SK-N-SH (cell line): Measurements from ENCODE around the gene COIL. TPM values are rescaled to one million over a fixed set of nuclear protein-coding genes. Genes with fewer than 3 reads are reported as not detected.

Experiments used
- CTCF ChIA-PET: fragments of 300-600, 350-600 bp; formaldehyde crosslinking; extraction: SDS; loops from one replicate; lab custom pipeline; 2021; lab: Yijun Ruan, JAX
- POLR2A ChIA-PET: fragments of 350-600 bp; sonication (Branson Sonifier 250); formaldehyde crosslinking; extraction: SDS; loops from one replicate; lab custom pipeline; 2020; ENCODE audit warnings: antibody characterized with exemption, inconsistent platforms; lab: Yijun Ruan, JAX
- DNase-seq: peaks from one replicate; pipeline ENCODE4 v3.0.0; 2012
- H2AFZ ChIP-seq: fragments of 200-600 bp; sonication (generic); 2 replicates; pipeline ENCODE4 v1.8.1; 2016; ENCODE audit warnings: antibody characterized with exemption, mild to moderate bottlenecking, low read depth
- H3F3A ChIP-seq: fragments of 200-600 bp; sonication (generic); replicated peaks from 2 replicates; pipeline ENCODE3; 2016; ENCODE audit warnings: antibody characterized with exemption, mild to moderate bottlenecking; ENCODE audit not compliant: insufficient read depth
- H3K27ac ChIP-seq, 2 experiments: fragments of 200-500 bp in 1 of 2; fragments of 200-600 bp in 1 of 2; sonication (Bioruptor generic) in 1 of 2; sonication (generic), shearing (Covaris generic) in 1 of 2; 2 replicates each; pipeline versions ENCODE4 v1.5.1 to v1.6.1; 2014 to 2016; ENCODE audit warnings: low read depth in 2 of 2, inconsistent platforms in 1 of 2, low read length in 1 of 2, mild to moderate bottlenecking in 1 of 2, mixed read lengths in 1 of 2
- H3K27me3 ChIP-seq: fragments of 200-600 bp; sonication (generic), shearing (Covaris generic); 2 replicates; pipeline ENCODE4 v1.6.1; 2016; ENCODE audit warnings: mixed run types; ENCODE audit not compliant: insufficient read depth
- H3K36me3 ChIP-seq, 2 experiments: fragments of 200-500 bp in 1 of 2; fragments of 200-600 bp in 1 of 2; sonication (Bioruptor generic) in 1 of 2; sonication (generic) in 1 of 2; replicated peaks in 1 of 2; 2 replicates each; pipeline versions ENCODE3 to v1.5.1; 2014 to 2016; ENCODE audit warnings: low read length in 1 of 2, mild to moderate bottlenecking in 1 of 2; ENCODE audit not compliant: insufficient read depth in 2 of 2, control insufficient read depth in 1 of 2
- H3K4me1 ChIP-seq, 2 experiments: fragments of 200-500 bp in 1 of 2; fragments of 200-600 bp in 1 of 2; sonication (Bioruptor generic) in 1 of 2; sonication (generic), shearing (Covaris generic) in 1 of 2; 2 replicates each; pipeline versions ENCODE4 v1.5.1 to v1.6.1; 2014 to 2016; ENCODE audit warnings: low read depth in 1 of 2, low read length in 1 of 2, mixed run types in 1 of 2; ENCODE audit not compliant: insufficient read depth in 2 of 2, control insufficient read depth in 1 of 2
- H3K4me2 ChIP-seq: fragments of 200-600 bp; sonication (generic), shearing (Covaris generic); 2 replicates; pipeline ENCODE4 v1.6.1; 2017; ENCODE audit warnings: mixed run types
- H3K4me3 ChIP-seq, 2 experiments: fragments of 200-500 bp in 1 of 2; fragments of 200-600 bp in 1 of 2; sonication (Bioruptor generic) in 1 of 2; sonication (generic), shearing (Covaris generic) in 1 of 2; 2 replicates each; pipeline versions ENCODE4 v1.5.1 to v1.8.1; 2014 to 2016; ENCODE audit warnings: low read depth in 2 of 2, inconsistent platforms in 1 of 2, low read length in 1 of 2, mild to moderate bottlenecking in 1 of 2, mixed read lengths in 1 of 2, moderate library complexity in 1 of 2
- H3K79me2 ChIP-seq: fragments of 200-600 bp; sonication (generic); 2 replicates; pipeline ENCODE4 v1.8.1; 2017; ENCODE audit warnings: mild to moderate bottlenecking; ENCODE audit not compliant: insufficient read depth
- H3K9ac ChIP-seq: fragments of 200-600 bp; sonication (generic); 2 replicates; pipeline ENCODE4 v1.6.1; 2017; ENCODE audit warnings: mixed run types
- H3K9me2 ChIP-seq: fragments of 200-600 bp; sonication (generic); 2 replicates; pipeline ENCODE4 v1.6.1; 2017; ENCODE audit warnings: mixed run types
- H3K9me3 ChIP-seq: fragments of 200-600 bp; sonication (generic); 2 replicates; pipeline ENCODE4 v1.6.1; 2017; ENCODE audit warnings: mixed run types, mild to moderate bottlenecking, moderate library complexity
- H4K20me1 ChIP-seq: fragments of 200-600 bp; sonication (generic); 2 replicates; pipeline ENCODE4 v1.6.1; 2017; ENCODE audit warnings: mild to moderate bottlenecking, mixed run types; ENCODE audit not compliant: insufficient read depth
- EP300 ChIP-seq, 2 experiments: IDR thresholded peaks; 2 replicates each; pipeline versions ENCODE4 v1.4.0 to v1.6.1; 2012; ENCODE audit warnings: borderline replicate concordance in 1 of 2, low read depth in 1 of 2, low read length in 1 of 2
- EZH2phosphoT487 ChIP-seq: fragments of 200-600 bp; sonication (generic); IDR thresholded peaks from 2 replicates; pipeline ENCODE4 v1.6.1; 2017; ENCODE audit warnings: low read depth, mixed run types, mild to moderate bottlenecking, antibody characterized with exemption, moderate library complexity, borderline replicate concordance
- GABPA ChIP-seq: IDR thresholded peaks from 2 replicates; pipeline ENCODE4 v1.4.0; 2012; ENCODE audit warnings: low read depth, mild to moderate bottlenecking
- GATA2 ChIP-seq: sonication (generic); formaldehyde crosslinking; IDR thresholded peaks from 2 replicates; pipeline ENCODE4 v1.5.0; 2020; ENCODE audit warnings: mild to moderate bottlenecking, missing genetic modification reagents
- MAX ChIP-seq: IDR thresholded peaks from 2 replicates; pipeline ENCODE4 v1.4.0; 2012; ENCODE audit warnings: low read depth
- MEF2A ChIP-seq: IDR thresholded peaks from 2 replicates; pipeline ENCODE4 v1.4.0; 2012; ENCODE audit warnings: low read depth, borderline replicate concordance
- MXI1 ChIP-seq: IDR thresholded peaks from 2 replicates; pipeline ENCODE4 v1.6.1; 2012; ENCODE audit warnings: mild to moderate bottlenecking, low read depth, low read length, improper control_type of control experiment
- POLR2AphosphoS5 ChIP-seq: IDR thresholded peaks from 2 replicates; pipeline ENCODE4 v1.6.1; 2012; ENCODE audit warnings: low read depth, low read length
- RCOR1 ChIP-seq: fragments of 150-350 bp; IDR thresholded peaks from 2 replicates; pipeline ENCODE4 v1.6.1; 2017; ENCODE audit warnings: antibody characterized with exemption, low read length
- RFX5 ChIP-seq: IDR thresholded peaks from 2 replicates; pipeline ENCODE4 v1.6.1; 2012; ENCODE audit warnings: mild to moderate bottlenecking, improper control_type of control experiment, low read length
- RXRA ChIP-seq: IDR thresholded peaks from 2 replicates; pipeline ENCODE4 v1.4.0; 2012; ENCODE audit warnings: low read depth, mild to moderate bottlenecking, borderline replicate concordance
- SIN3A ChIP-seq: IDR thresholded peaks from 2 replicates; pipeline ENCODE4 v1.6.1; 2012; ENCODE audit warnings: low read depth, mild to moderate bottlenecking, low read length, moderate library complexity, borderline replicate concordance
- TEAD4 ChIP-seq: IDR thresholded peaks from 2 replicates; pipeline ENCODE4 v1.4.0; 2012; ENCODE audit warnings: mild to moderate bottlenecking, borderline replicate concordance; ENCODE audit not compliant: insufficient read depth
- USF2 ChIP-seq: fragments of 150-350 bp; IDR thresholded peaks from 2 replicates; pipeline ENCODE4 v1.6.1; 2017; ENCODE audit warnings: antibody characterized with exemption, low read length, low read depth, borderline replicate concordance
- WGBS: methylation state at CpG from one replicate; pipeline ENCODE4 v1.1.6; 2017; ENCODE audit warnings: low lambda C conversion rate; 5-methylcytosine and 5-hydroxymethylcytosine counted together
- polyA plus RNA-seq, 3 experiments: library from polyadenylated mRNA; depleted of rRNA; stranded (reverse); fragments of >200 nt; gene quantifications; 2 replicates each; pipeline ENCODE4 v1.2.3, GENCODE V29; 2012
- TF ChIP-seq, protein P1 (sequence below): IDR thresholded peaks from 2 replicates; pipeline ENCODE4; 2012
- TF ChIP-seq, protein P2 (sequence below): IDR thresholded peaks from 2 replicates; pipeline ENCODE4 v1.6.1; 2012; ENCODE audit warnings: mild to moderate bottlenecking, low read depth, low read length, moderate library complexity
- TF ChIP-seq, protein P3 (sequence below): fragments of 150-350 bp; IDR thresholded peaks from 2 replicates; pipeline ENCODE4 v1.6.1; 2016; ENCODE audit warnings: mild to moderate bottlenecking, low read depth, low read length

COIL gene
- polyA plus RNA-seq, 1 of the 3 experiments (the other 2 are of a cell fraction): 3.9 TPM

- Histone ChIP-seq H3F3A (no peaks in the 10 kb centered on the region), H3K4me3 (no peak overlapping the region), H3K9ac (no peak overlapping the region), H3K9me3 (no peaks in the 10 kb centered on the region), H2AFZ (no peak overlapping the region), H4K20me1 (no peaks in the 10 kb centered on the region), H3K79me2 (peaks cover 80% of the 10 kb centered on the region), H3K9me2 (no peaks in the 10 kb centered on the region), H3K27me3 (no peaks in the 10 kb centered on the region), H3K27ac (no peak overlapping the region), H3K36me3 (peaks cover 0 to 6% of the 10 kb centered on the region in 2 experiments), H3K4me2 (no peak overlapping the region), H3K4me1 (peaks cover 4 to 10% of the 10 kb centered on the region in 2 experiments; a peak in 3 of 4 replicates)
- TF ChIP-seq MAX: no peak
- TF ChIP-seq TEAD4: no peak
- ChIA-PET POLR2A (no interaction called here), CTCF (interaction anchor here (0.7 to 1.8 kb wide), 3 partner anchors 128 to 141 kb away, joined by 3 to 6 read pairs (median 3); no protein-coding TSS in a partner anchor)
- no peak for DNase-seq
- WGBS: 93% methylated on average over 5 of the region's 5 CpGs
Measured at GRCh38 chr17:56956992-56957391, 3.9 kb downstream of the COIL start.

GRCh38 chr17:56949595-56949994 is 11.3 kb downstream of the COIL start:
- no peak for DNase-seq
- peaks cover 32 to 48% of the 10 kb centered on the region in 2 experiments for H3K36me3 ChIP-seq
- no peak overlapping the region for H3K9ac ChIP-seq
- no peaks in the 10 kb centered on the region for H3F3A ChIP-seq
- ChIA-PET POLR2A (no interaction called here), CTCF (interaction anchor here (0.9 to 1.4 kb wide), 4 partner anchors 10 to 130 kb away, joined by 3 to 7 read pairs (median 4); partner anchors contain the start of gene COIL)
- 99% methylated on average over 3 of the region's 3 CpGs for WGBS
- H3K4me1 ChIP-seq: no peaks in the 10 kb centered on the region; a peak in 1 of 4 replicates
- H3K9me2 ChIP-seq: no peaks in the 10 kb centered on the region; the same call in 1 of the 2 replicates
- no peaks in the 10 kb centered on the region for H3K9me3 ChIP-seq
- peaks cover 38% of the 10 kb centered on the region; the same call in 1 of the 2 replicates for H3K79me2 ChIP-seq
- no peaks in the 10 kb centered on the region for H3K27me3 ChIP-seq
- H3K4me2 ChIP-seq: no peak overlapping the region
- H3K27ac ChIP-seq: no peak overlapping the region
- H4K20me1 ChIP-seq: no peaks in the 10 kb centered on the region
- H2AFZ ChIP-seq: no peak overlapping the region
- H3K4me3 ChIP-seq: no peak overlapping the region
- TF ChIP-seq TEAD4 (no peak), EP300 (IDR thresholded peaks at IDR 0.05; ENCODE audit: borderline replicate concordance in 1 of 2, low read depth in 1 of 2, low read length in 1 of 2) (no peak), POLR2AphosphoS5 (no peak), SIN3A (no peak), RXRA (no peak), MEF2A (no peak), EZH2phosphoT487 (no peak), RFX5 (no peak), MXI1 (no peak), GABPA (no peak), USF2 (no peak), RCOR1 (no peak), GATA2 (CRISPR knock-in tag) (no peak)
- TF ChIP-seq, protein P1, sequence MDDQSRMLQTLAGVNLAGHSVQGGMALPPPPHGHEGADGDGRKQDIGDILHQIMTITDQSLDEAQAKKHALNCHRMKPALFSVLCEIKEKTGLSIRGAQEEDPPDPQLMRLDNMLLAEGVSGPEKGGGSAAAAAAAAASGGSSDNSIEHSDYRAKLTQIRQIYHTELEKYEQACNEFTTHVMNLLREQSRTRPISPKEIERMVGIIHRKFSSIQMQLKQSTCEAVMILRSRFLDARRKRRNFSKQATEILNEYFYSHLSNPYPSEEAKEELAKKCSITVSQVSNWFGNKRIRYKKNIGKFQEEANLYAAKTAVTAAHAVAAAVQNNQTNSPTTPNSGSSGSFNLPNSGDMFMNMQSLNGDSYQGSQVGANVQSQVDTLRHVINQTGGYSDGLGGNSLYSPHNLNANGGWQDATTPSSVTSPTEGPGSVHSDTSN: no peak
- TF ChIP-seq, protein P2, sequence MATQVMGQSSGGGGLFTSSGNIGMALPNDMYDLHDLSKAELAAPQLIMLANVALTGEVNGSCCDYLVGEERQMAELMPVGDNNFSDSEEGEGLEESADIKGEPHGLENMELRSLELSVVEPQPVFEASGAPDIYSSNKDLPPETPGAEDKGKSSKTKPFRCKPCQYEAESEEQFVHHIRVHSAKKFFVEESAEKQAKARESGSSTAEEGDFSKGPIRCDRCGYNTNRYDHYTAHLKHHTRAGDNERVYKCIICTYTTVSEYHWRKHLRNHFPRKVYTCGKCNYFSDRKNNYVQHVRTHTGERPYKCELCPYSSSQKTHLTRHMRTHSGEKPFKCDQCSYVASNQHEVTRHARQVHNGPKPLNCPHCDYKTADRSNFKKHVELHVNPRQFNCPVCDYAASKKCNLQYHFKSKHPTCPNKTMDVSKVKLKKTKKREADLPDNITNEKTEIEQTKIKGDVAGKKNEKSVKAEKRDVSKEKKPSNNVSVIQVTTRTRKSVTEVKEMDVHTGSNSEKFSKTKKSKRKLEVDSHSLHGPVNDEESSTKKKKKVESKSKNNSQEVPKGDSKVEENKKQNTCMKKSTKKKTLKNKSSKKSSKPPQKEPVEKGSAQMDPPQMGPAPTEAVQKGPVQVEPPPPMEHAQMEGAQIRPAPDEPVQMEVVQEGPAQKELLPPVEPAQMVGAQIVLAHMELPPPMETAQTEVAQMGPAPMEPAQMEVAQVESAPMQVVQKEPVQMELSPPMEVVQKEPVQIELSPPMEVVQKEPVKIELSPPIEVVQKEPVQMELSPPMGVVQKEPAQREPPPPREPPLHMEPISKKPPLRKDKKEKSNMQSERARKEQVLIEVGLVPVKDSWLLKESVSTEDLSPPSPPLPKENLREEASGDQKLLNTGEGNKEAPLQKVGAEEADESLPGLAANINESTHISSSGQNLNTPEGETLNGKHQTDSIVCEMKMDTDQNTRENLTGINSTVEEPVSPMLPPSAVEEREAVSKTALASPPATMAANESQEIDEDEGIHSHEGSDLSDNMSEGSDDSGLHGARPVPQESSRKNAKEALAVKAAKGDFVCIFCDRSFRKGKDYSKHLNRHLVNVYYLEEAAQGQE: no peak
- TF ChIP-seq, protein P3, sequence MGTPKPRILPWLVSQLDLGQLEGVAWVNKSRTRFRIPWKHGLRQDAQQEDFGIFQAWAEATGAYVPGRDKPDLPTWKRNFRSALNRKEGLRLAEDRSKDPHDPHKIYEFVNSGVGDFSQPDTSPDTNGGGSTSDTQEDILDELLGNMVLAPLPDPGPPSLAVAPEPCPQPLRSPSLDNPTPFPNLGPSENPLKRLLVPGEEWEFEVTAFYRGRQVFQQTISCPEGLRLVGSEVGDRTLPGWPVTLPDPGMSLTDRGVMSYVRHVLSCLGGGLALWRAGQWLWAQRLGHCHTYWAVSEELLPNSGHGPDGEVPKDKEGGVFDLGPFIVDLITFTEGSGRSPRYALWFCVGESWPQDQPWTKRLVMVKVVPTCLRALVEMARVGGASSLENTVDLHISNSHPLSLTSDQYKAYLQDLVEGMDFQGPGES: no peak
